NB4 (cell line): ENCODE measurements around the gene KBTBD13.

Experiments used
- DNase-seq: peaks from one replicate; pipeline ENCODE4 v3.0.0; 2010; ENCODE audit warnings: low read depth
- H3K4me3 ChIP-seq: one replicate; pipeline ENCODE4 v1.5.1; 2011; ENCODE audit warnings: mild to moderate bottlenecking, low read depth, low read length, moderate library complexity
- CTCF ChIP-seq: IDR thresholded peaks from one replicate; pipeline ENCODE4 v1.5.1; 2012; ENCODE audit warnings: low read depth, low read length
- MYC ChIP-seq: IDR thresholded peaks from 2 replicates; pipeline ENCODE4 v1.6.1; 2011; ENCODE audit warnings: low read depth, low read length
- POLR2A ChIP-seq: IDR thresholded peaks from 2 replicates; pipeline ENCODE4 v1.6.1; 2011; ENCODE audit warnings: mild to moderate bottlenecking; ENCODE audit not compliant: insufficient read length; ENCODE audit errors: extremely low read depth
- TF ChIP-seq, protein P1 (sequence below): IDR thresholded peaks from 2 replicates; pipeline ENCODE4 v1.6.1; 2011; ENCODE audit warnings: low read depth, low read length

KBTBD13 gene

GRCh38 chr15:65032801-65033537 is 43.6 kb upstream of the KBTBD13 start:
- no peak overlapping the region for H3K4me3 ChIP-seq
- TF ChIP-seq CTCF = peak; percentile 64
- TF ChIP-seq, protein P1, sequence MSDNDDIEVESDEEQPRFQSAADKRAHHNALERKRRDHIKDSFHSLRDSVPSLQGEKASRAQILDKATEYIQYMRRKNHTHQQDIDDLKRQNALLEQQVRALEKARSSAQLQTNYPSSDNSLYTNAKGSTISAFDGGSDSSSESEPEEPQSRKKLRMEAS = no peak
- peak; percentile 73 for DNase-seq

GRCh38 chr15:65033659-65034269 is 42.8 kb upstream of the KBTBD13 start:
- TF ChIP-seq POLR2A = no peak
- TF ChIP-seq, protein P1 = peak; percentile 69
- TF ChIP-seq MYC = no peak; the same call in 1 of the 2 replicates
- TF ChIP-seq CTCF = peak; percentile 53
- DNase-seq = peak; percentile 56
- H3K4me3 ChIP-seq = no peak overlapping the region

GRCh38 chr15:65034719-65035118 is 41.8 kb upstream of the KBTBD13 start:
- DNase-seq = no peak
- TF ChIP-seq CTCF = no peak
- TF ChIP-seq, protein P1 = no peak
- no peak for TF ChIP-seq POLR2A
- TF ChIP-seq MYC = no peak
- no peak overlapping the region for H3K4me3 ChIP-seq

DNA sequence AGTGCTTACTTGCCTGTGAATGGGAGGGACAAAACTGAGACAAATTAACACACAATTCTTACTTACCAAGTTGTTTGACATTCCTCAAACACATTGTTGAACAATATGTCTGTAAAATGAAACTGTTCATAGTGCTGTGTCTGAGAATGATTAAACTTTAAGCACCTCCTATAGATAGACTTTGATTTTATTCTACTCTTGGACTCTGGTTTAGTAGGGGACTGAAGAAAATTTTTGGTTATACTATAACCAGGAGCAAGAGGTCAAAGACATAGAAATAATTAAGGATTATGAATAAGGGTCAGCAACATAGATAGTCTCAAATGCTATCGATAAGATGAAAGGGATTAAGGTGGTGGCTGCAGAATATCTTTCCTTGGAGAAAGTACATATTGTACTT is 39.2 kb upstream of the KBTBD13 start:
- DNase-seq = no peak
- H3K4me3 ChIP-seq = no peak overlapping the region
- TF ChIP-seq POLR2A = no peak

DNA sequence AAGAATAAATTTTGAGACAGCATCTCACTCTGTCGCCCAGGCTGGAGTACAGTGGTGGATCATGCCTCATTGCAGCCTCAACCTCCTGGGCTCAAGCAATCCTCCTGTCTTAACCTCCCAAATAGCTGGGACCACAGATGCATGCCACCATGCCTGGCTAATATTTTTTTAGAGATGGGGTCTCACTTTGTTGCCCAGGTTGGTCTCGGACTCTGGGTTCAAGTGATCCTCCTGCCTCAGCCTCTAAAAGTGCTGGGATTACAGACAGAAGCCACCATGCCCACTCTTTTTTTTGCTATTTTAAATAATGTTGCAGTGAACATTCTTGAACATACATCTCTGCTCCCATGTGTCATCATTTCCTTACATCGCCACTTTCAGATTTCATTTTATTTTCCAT is 38.1 kb upstream of the KBTBD13 start:
- TF ChIP-seq, protein P1 = no peak
- TF ChIP-seq MYC (no peak), POLR2A (no peak), CTCF (no peak)
- H3K4me3 ChIP-seq = no peak overlapping the region
- DNase-seq = no peak

DNA sequence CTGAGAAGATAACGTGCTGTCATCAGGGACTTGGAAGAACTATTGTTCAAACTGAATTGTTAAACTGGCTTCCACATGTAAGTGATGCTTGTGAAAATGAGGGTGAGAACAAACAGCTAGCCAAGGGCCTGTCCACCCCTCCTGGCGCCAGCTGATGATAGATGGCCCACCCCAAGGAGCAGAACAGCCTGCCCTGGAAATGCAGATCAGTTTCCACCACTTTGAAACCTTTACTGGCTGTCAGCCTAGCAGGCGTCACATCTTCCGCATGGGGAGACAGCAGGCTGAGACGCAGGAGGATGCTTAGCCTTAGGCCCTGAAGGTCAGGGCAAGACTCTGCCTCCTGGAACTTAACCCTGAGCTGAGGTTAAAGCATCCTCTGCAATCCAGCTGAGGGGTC is 37.7 kb upstream of the KBTBD13 start:
- no peak overlapping the region for H3K4me3 ChIP-seq
- TF ChIP-seq CTCF (no peak), MYC (no peak), POLR2A (no peak)
- TF ChIP-seq, protein P1 = no peak
- no peak for DNase-seq
